PC-9 (cell line): ENCODE measurements around the gene INAVA. TPM values are rescaled to one million over a fixed set of nuclear protein-coding genes. Genes with fewer than 3 reads are reported as not detected.
"Not testable (repeated sequence)": the region's sequence is repeated elsewhere in the genome, so short reads cannot be mapped to it uniquely, and the experiment has no call there.

ENCODE experiments used
- BruUV-seq: library from RNA; stranded (reverse); fragments of 400-500 nt; replicated peaks from 2 replicates; lab custom pipeline; 2021; lab: Mats Ljungman, UMichigan
- CTCF ChIA-PET: fragments of 300-600 bp; sonication (Branson Sonifier 250); formaldehyde crosslinking; loops from one replicate; lab custom pipeline; 2022; ENCODE audit warnings: antibody characterized with exemption; lab: Charles Lee
- POLR2A ChIA-PET: fragments of 300-600 bp; sonication (Branson Sonifier 250); formaldehyde crosslinking; loops from one replicate; lab custom pipeline; 2022; ENCODE audit warnings: antibody characterized with exemption; ENCODE audit not compliant: unreplicated experiment; lab: Charles Lee
- DNase-seq, 2 experiments: peaks; one replicate each; pipeline versions ENCODE4 v3.0.0 to v3.0.0-alpha.2; 2015 to 2022; ENCODE audit warnings: mixed read lengths in 1 of 2
- H2AFZ ChIP-seq: fragments of 200-600 bp; sonication (generic); 2 replicates; pipeline ENCODE4 v1.8.1; 2017; ENCODE audit warnings: antibody characterized with exemption
- H3F3A ChIP-seq: fragments of 200-600 bp; sonication (generic); 2 replicates; pipeline ENCODE4 v1.8.1; 2017; ENCODE audit warnings: antibody characterized with exemption, mild to moderate bottlenecking, low read depth; ENCODE audit not compliant: insufficient read depth
- H3K27ac ChIP-seq: fragments of 200-600 bp; sonication (generic); 2 replicates; pipeline ENCODE4 v1.6.1; 2016; ENCODE audit warnings: mixed run types
- H3K27me3 ChIP-seq: fragments of 200-600 bp; sonication (generic); 2 replicates; pipeline ENCODE4 v1.6.1; 2016; ENCODE audit warnings: low read depth, mixed run types; ENCODE audit not compliant: insufficient read depth
- H3K36me3 ChIP-seq: fragments of 200-600 bp; sonication (generic); 2 replicates; pipeline ENCODE4 v1.6.1; 2016; ENCODE audit warnings: low read depth, mixed run types
- H3K4me1 ChIP-seq: fragments of 200-600 bp; sonication (generic); replicated peaks from 2 replicates; pipeline ENCODE4 v1.6.1; 2016; ENCODE audit warnings: mixed run types; ENCODE audit not compliant: insufficient read depth
- H3K4me2 ChIP-seq: fragments of 200-600 bp; sonication (generic); 2 replicates; pipeline ENCODE4 v1.6.1; 2017; ENCODE audit warnings: mixed run types
- H3K4me3 ChIP-seq: fragments of 200-600 bp; sonication (generic); 2 replicates; pipeline ENCODE4 v1.6.1; 2016; ENCODE audit warnings: mixed run types
- H3K79me2 ChIP-seq: fragments of 200-600 bp; sonication (generic); 2 replicates; pipeline ENCODE4 v1.6.1; 2017; ENCODE audit warnings: low read depth, mixed run types
- H3K9me2 ChIP-seq: fragments of 200-600 bp; sonication (generic); 2 replicates; pipeline ENCODE4 v1.8.1; 2017; ENCODE audit warnings: mild to moderate bottlenecking; ENCODE audit not compliant: insufficient read depth
- H3K9me3 ChIP-seq: fragments of 200-600 bp; sonication (generic); 2 replicates; pipeline ENCODE4 v1.8.1; 2016; ENCODE audit warnings: low read depth; ENCODE audit not compliant: insufficient read depth
- H4K20me1 ChIP-seq: fragments of 200-600 bp; sonication (generic); 2 replicates; pipeline ENCODE4 v1.8.1; 2017; ENCODE audit not compliant: insufficient read depth
- CTCF ChIP-seq: fragments of 200-600 bp; sonication (generic); conservative IDR thresholded peaks from 2 replicates; pipeline ENCODE4 v1.6.1; 2017; ENCODE audit warnings: mixed run types, antibody characterized with exemption, mild to moderate bottlenecking, moderate library complexity
- EZH2 ChIP-seq: fragments of 200-600 bp; sonication (generic); IDR thresholded peaks from 2 replicates; pipeline ENCODE4 v1.8.0; 2017; ENCODE audit warnings: antibody characterized with exemption, low read depth
- intact Hi-C: fragments of 100-400 bp; cut with micrococcal nuclease; formaldehyde crosslinking; loops from one replicate; pipeline ENCODE4 v1.10.0; 2022; ENCODE audit not compliant: unreplicated experiment
- total RNA-seq: library from RNA; stranded (reverse); gene quantifications from 2 replicates; pipeline ENCODE4 v1.2.3, GENCODE V29; 2021

Gene INAVA
- total RNA-seq, 1 experiment from 2014 or later = 49.8 TPM

- no peak for TF ChIP-seq CTCF
- TF ChIP-seq EZH2 = no peak
Measured at GRCh38 chr1:200923601-200924000, 28.9 kb downstream of the INAVA start.

GRCh38 chr1:200925831-200926230 lies 31.1 kb downstream of the INAVA start:
- CTCF ChIA-PET = no interaction called here
- DNase-seq = no peak
- Histone ChIP-seq H3K4me1 (no peaks in the 10 kb centered on the region), H3K36me3 (no peaks in the 10 kb centered on the region), H3K27ac (no peak overlapping the region), H3K4me3 (no peak overlapping the region), H3K4me2 (no peak overlapping the region), H3K9me3 (no peaks in the 10 kb centered on the region), H3K27me3 (0 out of 2 replicates have a peak, but pooled peaks cover 2% of the 10 kb centered on the region), H3K79me2 (no peaks in the 10 kb centered on the region), H3F3A (no peaks in the 10 kb centered on the region), H4K20me1 (no peaks in the 10 kb centered on the region), H2AFZ (no peak overlapping the region), H3K9me2 (no peaks in the 10 kb centered on the region)
- intact Hi-C loops = no loop called here
- POLR2A ChIA-PET = no interaction called here
- BruUV-seq = no TSS peak
- no peak for TF ChIP-seq CTCF

More at GRCh38 chr1:200923601-200924000, 28.9 kb downstream of the INAVA start:
- no peaks in the 10 kb centered on the region for H3K79me2 ChIP-seq
- no TSS peak for BruUV-seq
- CTCF ChIA-PET = no interaction called here
- H3K27me3 ChIP-seq = 0 out of 2 replicates have a peak, but pooled peaks cover 2% of the 10 kb centered on the region
- intact Hi-C loops = no loop called here
- POLR2A ChIA-PET = no interaction called here
- no peaks in the 10 kb centered on the region for H3K36me3 ChIP-seq
- H3K9me2 ChIP-seq = no peaks in the 10 kb centered on the region
- no peak overlapping the region for H3K4me2 ChIP-seq
- no peak overlapping the region for H3K27ac ChIP-seq
- no peak overlapping the region for H3K4me3 ChIP-seq
- no peaks in the 10 kb centered on the region for H3K4me1 ChIP-seq
- H3K9me3 ChIP-seq = no peaks in the 10 kb centered on the region
- H3F3A ChIP-seq = no peaks in the 10 kb centered on the region
- H2AFZ ChIP-seq = no peak overlapping the region
- no peak for DNase-seq
- no peaks in the 10 kb centered on the region for H4K20me1 ChIP-seq

- H3K4me2 ChIP-seq = no peak overlapping the region
- ChIA-PET POLR2A (no interaction called here), CTCF (interaction anchor here (0.6 kb wide), 1 partner anchor 88 kb away, joined by 3 read pairs; no protein-coding TSS in a partner anchor)
- no peaks in the 10 kb centered on the region for H3F3A ChIP-seq
- DNase-seq = no peak
- H3K27me3 ChIP-seq = no peaks in the 10 kb centered on the region
- no peak overlapping the region for H3K27ac ChIP-seq
- no peak overlapping the region for H3K4me3 ChIP-seq
- no peak overlapping the region for H2AFZ ChIP-seq
- H3K36me3 ChIP-seq = no peaks in the 10 kb centered on the region
- no peaks in the 10 kb centered on the region for H4K20me1 ChIP-seq
- H3K4me1 ChIP-seq = no peaks in the 10 kb centered on the region
- no TSS peak for BruUV-seq
- TF ChIP-seq CTCF (no peak), EZH2 (no peak)
- H3K9me2 ChIP-seq = no peaks in the 10 kb centered on the region
- intact Hi-C loops = no loop called here
- no peaks in the 10 kb centered on the region for H3K9me3 ChIP-seq
- no peaks in the 10 kb centered on the region for H3K79me2 ChIP-seq
Measured at GRCh38 chr1:200929530-200930278, 35.0 kb downstream of the INAVA start.

- H4K20me1 ChIP-seq, H3K4me1 ChIP-seq, POLR2A ChIA-PET, H3K27me3 ChIP-seq, H3K4me3 ChIP-seq, H2AFZ ChIP-seq, DNase-seq, H3K9me3 ChIP-seq, H3F3A ChIP-seq, H3K27ac ChIP-seq, H3K4me2 ChIP-seq, intact Hi-C loops, H3K79me2 ChIP-seq, H3K36me3 ChIP-seq, BruUV-seq, H3K9me2 ChIP-seq: not testable (repeated sequence)
- CTCF ChIA-PET = interaction anchor here (0.6 kb wide), 1 partner anchor 87 kb away, joined by 3 read pairs; no protein-coding TSS in a partner anchor
Measured at GRCh38 chr1:200930285-200930684, 35.6 kb downstream of the INAVA start.
